ENCODE results near the gene C4orf51.

The C4orf51 gene

DNA sequence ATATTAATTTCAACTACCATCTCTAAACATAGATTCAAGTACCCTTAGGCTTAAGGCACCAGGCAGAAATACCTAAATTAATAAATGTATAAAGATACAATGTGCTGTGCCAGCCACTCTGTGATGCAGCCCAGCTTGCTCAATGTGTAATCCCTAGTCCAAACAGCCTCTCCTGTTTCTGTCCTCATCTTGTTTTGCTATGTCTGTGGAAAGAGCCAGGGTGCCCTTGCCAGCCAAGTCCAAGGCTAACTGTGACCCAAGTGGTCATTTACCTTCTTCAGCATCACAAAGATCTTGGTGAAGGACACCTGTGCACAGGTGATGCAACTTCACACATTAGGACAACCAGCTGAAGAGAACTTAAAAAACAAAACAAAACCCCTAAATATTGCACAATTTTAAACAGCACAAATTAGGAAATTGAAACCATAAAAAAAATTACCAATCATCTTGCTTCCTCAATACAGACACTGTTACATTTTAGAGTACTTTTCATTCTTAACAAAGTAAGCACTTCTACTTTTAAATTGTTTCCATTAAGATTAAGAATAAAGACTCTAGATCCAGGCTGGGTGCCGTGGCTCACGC is 89.6 kb downstream of the C4orf51 start:
- in situ Hi-C loops (cut with HindIII; ENCODE audit: low pct_unique_long_range_greater_than_20kb, low sequenced_read_pairs) = no loop called here
- TF ChIP-seq JUND (IDR thresholded peaks at IDR 0.05; ENCODE audit: low read depth) = no peak
- DNase-seq (ENCODE audit: low read depth in 1 of 2, low spot score in 1 of 2) = no peak

DNA sequence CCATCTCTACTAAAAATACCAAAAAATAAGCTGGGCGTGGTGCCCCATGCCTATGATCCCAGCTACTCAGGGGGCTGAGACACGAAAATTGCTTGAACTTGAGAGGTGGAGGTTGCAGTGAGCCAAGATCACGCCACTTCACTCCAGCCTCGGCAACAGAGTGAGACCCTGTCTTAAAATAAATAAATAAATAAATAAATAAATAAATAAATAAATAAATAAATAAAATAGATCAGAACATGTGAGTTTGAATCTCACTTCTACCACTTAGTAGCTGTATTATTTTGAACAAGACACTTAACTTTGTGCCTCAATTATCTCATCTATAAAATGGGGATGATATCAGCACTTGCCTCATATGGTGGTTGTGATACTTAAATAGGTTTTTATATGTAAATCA is 90.2 kb downstream of the C4orf51 start:
- in situ Hi-C loops (cut with HindIII; ENCODE audit: low pct_unique_long_range_greater_than_20kb, low sequenced_read_pairs) = no loop called here
- DNase-seq (ENCODE audit: low read depth in 1 of 2, low spot score in 1 of 2) = no peak
- TF ChIP-seq JUND (IDR thresholded peaks at IDR 0.05; ENCODE audit: low read depth) = no peak

DNA sequence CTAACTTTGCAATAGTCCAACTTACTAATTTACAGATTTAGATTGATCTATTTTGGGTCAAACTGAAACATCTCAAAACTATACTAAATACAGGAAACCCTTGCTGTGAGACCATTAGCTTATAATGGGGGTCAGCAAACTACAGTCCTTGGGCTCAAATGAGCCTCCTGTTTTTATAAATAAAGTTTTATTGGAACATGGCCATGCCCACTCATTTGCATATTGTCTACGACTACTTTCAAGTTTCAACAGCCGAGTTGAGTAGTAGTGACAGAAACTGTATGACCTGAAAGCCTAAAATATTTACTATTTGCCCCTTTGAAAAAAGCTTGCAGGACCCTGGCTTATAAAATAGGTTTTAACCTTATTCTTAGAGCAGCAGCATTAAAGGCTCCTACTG is 92.4 kb downstream of the C4orf51 start:
- DNase-seq (ENCODE audit: low read depth in 1 of 2, low spot score in 1 of 2) = no peak
- in situ Hi-C loops (cut with HindIII; ENCODE audit: low pct_unique_long_range_greater_than_20kb, low sequenced_read_pairs) = no loop called here
- TF ChIP-seq JUND (IDR thresholded peaks at IDR 0.05; ENCODE audit: low read depth) = no peak

DNA sequence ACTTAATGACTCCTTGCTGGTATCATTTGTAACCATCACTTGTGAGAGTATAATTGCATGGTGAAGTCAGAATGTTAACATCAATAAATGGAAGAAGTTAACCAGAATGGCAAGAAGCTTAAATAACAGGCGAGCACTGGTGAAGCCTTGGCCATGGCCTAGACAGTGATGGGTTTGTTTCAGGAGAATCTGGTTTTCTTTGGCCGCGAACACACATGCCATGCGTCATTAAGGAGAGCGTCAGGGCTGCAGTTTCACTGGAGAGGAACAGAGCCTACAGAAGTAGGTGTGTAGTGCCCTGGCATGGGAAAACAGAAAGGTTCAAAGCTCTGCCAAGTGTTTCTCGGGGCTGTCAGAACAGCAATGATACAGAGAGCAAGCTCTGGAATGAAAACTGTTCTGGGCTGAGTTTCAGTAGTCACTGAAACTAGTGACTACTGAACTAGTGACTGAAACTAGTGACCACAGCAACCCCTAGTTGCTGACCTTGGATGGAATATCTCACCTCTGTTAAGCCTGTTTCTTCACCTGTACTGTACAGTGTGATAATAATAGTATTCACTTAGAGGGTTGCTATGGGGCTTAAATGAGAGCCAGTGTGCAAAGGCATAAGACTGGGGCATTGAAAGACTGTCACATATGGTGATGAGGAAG is 93.8 kb downstream of the C4orf51 start:
- in situ Hi-C loops (cut with HindIII; ENCODE audit: low pct_unique_long_range_greater_than_20kb, low sequenced_read_pairs) = no loop called here
- TF ChIP-seq JUND (IDR thresholded peaks at IDR 0.05; ENCODE audit: low read depth) = no peak
- DNase-seq (ENCODE audit: low read depth in 1 of 2, low spot score in 1 of 2) = no peak

DNA sequence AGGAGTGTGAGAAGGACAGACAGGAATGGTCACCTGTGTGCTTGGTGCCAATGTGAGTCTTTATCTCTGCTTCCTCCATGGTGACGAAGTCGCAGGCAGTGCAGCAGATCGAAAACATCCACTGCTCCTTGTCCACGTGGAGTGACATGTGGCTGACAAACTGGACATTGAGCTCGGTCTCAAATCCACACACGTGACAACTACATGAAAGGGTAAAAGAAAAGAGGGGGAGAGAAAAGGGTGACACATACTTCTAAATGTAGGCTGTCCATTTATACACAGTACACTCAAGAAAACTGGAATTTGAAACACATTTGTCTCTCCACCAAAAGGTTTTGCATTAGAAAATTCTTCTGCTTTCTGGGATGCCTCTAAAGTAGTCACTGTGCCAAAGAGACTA is 94.5 kb downstream of the C4orf51 start:
- DNase-seq (ENCODE audit: low read depth in 1 of 2, low spot score in 1 of 2) = no peak
- no peak for TF ChIP-seq JUND (IDR thresholded peaks at IDR 0.05; ENCODE audit: low read depth)
- in situ Hi-C loops (cut with HindIII; ENCODE audit: low pct_unique_long_range_greater_than_20kb, low sequenced_read_pairs) = no loop called here

DNA sequence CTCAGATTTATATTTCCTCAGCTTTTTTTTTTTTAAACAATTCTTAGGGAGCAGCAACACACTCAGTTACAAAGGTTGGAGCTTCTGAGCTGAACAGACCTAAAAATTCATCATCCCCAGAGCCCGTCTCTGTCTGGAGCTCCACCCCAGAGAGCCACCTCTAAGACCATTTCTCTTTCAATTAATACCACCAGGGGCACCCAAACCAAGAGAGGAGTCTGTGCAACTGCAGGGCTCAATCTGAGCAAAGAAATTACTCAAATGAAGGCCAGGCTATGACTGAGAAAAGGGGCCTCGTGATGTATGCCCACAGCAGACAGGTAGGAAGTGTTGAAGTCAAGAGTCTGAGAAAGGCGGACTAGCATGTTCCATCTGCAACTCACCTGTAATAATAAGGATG is 95.5 kb downstream of the C4orf51 start:
- TF ChIP-seq JUND (IDR thresholded peaks at IDR 0.05; ENCODE audit: low read depth) = no peak
- DNase-seq (ENCODE audit: low read depth in 1 of 2, low spot score in 1 of 2) = no peak
- in situ Hi-C loops (cut with HindIII; ENCODE audit: low pct_unique_long_range_greater_than_20kb, low sequenced_read_pairs) = no loop called here

DNA sequence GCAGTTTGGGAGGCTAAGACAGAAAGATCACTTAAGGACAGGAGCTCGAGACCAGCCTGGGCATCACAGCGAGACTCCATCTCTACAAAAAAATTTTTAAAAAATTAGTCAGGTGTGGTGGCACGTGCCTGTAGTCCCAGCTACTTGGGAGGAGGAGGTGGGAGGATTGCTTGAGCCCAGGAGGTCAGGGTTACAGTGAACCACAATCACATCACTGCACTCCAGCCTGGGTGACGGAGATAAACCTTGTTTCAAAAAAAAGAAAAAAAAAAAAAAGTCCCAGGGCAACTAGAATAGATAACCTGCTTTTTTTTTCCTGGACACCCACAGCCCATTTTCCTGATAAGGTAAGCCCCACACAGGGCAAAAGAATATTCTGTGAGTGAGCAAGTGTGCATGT is 96.3 kb downstream of the C4orf51 start:
- DNase-seq (ENCODE audit: low read depth in 1 of 2, low spot score in 1 of 2) = no peak
- TF ChIP-seq JUND (IDR thresholded peaks at IDR 0.05; ENCODE audit: low read depth) = no peak
- in situ Hi-C loops (cut with HindIII; ENCODE audit: low pct_unique_long_range_greater_than_20kb, low sequenced_read_pairs) = no loop called here

DNA sequence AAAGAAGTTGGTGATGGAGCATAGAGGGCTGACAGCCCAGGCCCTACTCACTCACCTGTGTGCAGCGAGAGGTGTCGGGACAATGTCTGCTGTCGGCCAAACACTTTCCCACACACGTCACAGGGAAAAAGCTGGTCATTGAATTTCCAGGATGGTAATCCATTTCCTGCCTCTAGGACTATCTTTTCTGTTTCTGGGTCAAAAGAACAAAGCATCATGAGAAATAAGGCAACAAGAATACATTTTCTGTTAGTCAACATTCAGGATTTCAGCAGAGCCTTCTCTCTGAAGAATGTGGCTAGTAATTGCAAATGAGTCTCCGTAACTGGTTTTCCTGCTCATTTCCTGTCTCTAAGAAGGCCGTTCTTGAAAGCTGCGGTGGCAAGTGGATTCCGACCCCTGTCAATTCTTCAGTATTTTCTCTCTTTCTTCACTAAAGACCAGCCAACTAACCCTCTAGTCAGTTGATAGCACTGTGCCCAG is 99.4 kb downstream of the C4orf51 start:
- in situ Hi-C loops (cut with HindIII; ENCODE audit: low pct_unique_long_range_greater_than_20kb, low sequenced_read_pairs) = no loop called here
- TF ChIP-seq JUND (IDR thresholded peaks at IDR 0.05; ENCODE audit: low read depth) = no peak
- DNase-seq (ENCODE audit: low read depth in 1 of 2, low spot score in 1 of 2) = no peak

DNA sequence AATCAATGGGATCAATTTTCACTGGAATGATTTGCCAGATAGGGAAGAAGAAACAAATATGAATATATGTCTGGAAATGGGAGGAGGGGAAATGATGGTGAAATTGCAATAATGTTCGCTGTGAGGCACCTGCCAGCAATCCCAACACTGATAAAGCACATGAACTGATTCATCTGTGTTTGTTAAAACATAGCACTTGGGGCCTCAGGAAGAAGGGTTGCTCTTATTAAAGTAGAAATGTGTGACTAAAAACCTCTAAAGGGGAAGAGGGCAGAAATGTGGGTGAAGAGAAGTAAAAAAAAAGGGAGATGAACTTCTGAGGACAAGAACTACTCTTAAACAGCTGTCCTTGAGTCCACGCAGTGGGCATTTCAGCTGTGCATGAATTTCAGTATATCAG is 101.4 kb downstream of the C4orf51 start:
- TF ChIP-seq JUND (IDR thresholded peaks at IDR 0.05; ENCODE audit: low read depth) = no peak
- in situ Hi-C loops (cut with HindIII; ENCODE audit: low pct_unique_long_range_greater_than_20kb, low sequenced_read_pairs) = no loop called here
- DNase-seq (ENCODE audit: low read depth in 1 of 2, low spot score in 1 of 2) = no peak

Data from T47D (cell line).